HEK293 (cell line): ENCODE results near the gene MITF.

Experiments used
- OSR2 ChIP-seq: fragments of 450-650 bp; formaldehyde crosslinking; IDR thresholded peaks from 2 replicates; pipeline ENCODE4 v1.5.1; 2016; ENCODE audit warnings: missing biosample characterization, missing genetic modification characterization
- ZNF138 ChIP-seq: fragments of 450-650 bp; formaldehyde crosslinking; IDR thresholded peaks from 2 replicates; pipeline ENCODE4 v1.5.1; 2016; ENCODE audit warnings: missing biosample characterization, missing genetic modification characterization, borderline replicate concordance
- ZNF221 ChIP-seq: fragments of 450-650 bp; formaldehyde crosslinking; IDR thresholded peaks from 2 replicates; pipeline ENCODE4 v1.5.1; 2017; ENCODE audit warnings: missing biosample characterization, missing genetic modification characterization, borderline replicate concordance
- ZNF24 ChIP-seq: fragments of 450-650 bp; formaldehyde crosslinking; IDR thresholded peaks from 2 replicates; pipeline ENCODE4 v1.5.1; 2016; ENCODE audit warnings: missing biosample characterization, missing genetic modification characterization
- ZNF76 ChIP-seq: fragments of 450-650 bp; formaldehyde crosslinking; IDR thresholded peaks from 2 replicates; pipeline ENCODE4; 2016; ENCODE audit warnings: low read depth, missing biosample characterization, missing genetic modification characterization, borderline replicate concordance
- TF ChIP-seq, protein P1 (sequence below): fragments of 450-650 bp; formaldehyde crosslinking; IDR thresholded peaks from 2 replicates; pipeline ENCODE4 v1.5.1; 2016; ENCODE audit warnings: missing biosample characterization, missing genetic modification characterization

DNA sequence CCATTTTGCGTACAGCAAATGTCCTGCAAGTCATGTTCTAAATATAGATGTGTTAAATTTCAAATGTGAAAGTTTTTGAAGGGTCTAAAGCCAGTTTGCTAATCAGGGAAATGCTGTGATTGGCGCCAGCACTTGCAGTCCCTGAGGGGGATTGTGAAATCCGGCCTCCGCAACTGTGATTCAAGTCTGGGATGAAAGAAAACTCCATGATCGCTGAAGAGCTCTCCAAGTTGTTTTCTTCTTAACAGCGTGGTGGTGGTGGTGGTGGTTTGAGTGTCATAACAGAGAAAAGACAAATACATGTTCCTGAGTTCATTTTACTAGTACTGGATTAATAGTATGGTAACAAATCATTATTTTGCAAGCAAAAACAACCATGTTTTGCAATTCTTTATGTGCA is 51.8 kb downstream of the MITF start:
- TF ChIP-seq ZNF76 (no peak), ZNF221 (no peak), ZNF24 (tag by site-specific recombination) (no peak), ZNF138 (tag by site-specific recombination) (no peak), OSR2 (tag by site-specific recombination) (no peak)
- TF ChIP-seq, protein P1, sequence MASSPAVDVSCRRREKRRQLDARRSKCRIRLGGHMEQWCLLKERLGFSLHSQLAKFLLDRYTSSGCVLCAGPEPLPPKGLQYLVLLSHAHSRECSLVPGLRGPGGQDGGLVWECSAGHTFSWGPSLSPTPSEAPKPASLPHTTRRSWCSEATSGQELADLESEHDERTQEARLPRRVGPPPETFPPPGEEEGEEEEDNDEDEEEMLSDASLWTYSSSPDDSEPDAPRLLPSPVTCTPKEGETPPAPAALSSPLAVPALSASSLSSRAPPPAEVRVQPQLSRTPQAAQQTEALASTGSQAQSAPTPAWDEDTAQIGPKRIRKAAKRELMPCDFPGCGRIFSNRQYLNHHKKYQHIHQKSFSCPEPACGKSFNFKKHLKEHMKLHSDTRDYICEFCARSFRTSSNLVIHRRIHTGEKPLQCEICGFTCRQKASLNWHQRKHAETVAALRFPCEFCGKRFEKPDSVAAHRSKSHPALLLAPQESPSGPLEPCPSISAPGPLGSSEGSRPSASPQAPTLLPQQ (tag by site-specific recombination): no peak
